Type B pancreatic cell (in vitro differentiated cells): ENCODE data around the gene MLF2. TPM values are rescaled to one million over a fixed set of nuclear protein-coding genes. Genes with fewer than 3 reads are reported as not detected.

Source experiments
- DNase-seq: peaks from one replicate; pipeline ENCODE4 v3.0.0; 2021; ENCODE audit warnings: mixed read lengths; ENCODE audit not compliant: unreplicated experiment; ENCODE audit errors: extremely low spot score
- H3K27ac Mint-ChIP-seq: 2 replicates; pipeline ENCODE4 v1.8.0; 2021; ENCODE audit warnings: mild to moderate bottlenecking, mixed read lengths
- H3K27me3 Mint-ChIP-seq: 2 replicates; pipeline ENCODE4 v1.8.0; 2021; ENCODE audit warnings: mixed read lengths
- H3K36me3 Mint-ChIP-seq: 2 replicates; pipeline ENCODE4 v1.8.0; 2021; ENCODE audit warnings: mixed read lengths
- H3K4me1 Mint-ChIP-seq: one replicate; pipeline ENCODE4 v1.8.0; 2021; ENCODE audit warnings: mixed read lengths; ENCODE audit not compliant: unreplicated experiment
- H3K4me3 Mint-ChIP-seq: 2 replicates; pipeline ENCODE4 v1.8.0; 2021; ENCODE audit warnings: mild to moderate bottlenecking, mixed read lengths
- H3K9me3 Mint-ChIP-seq: 2 replicates; pipeline ENCODE4 v1.8.0; 2021; ENCODE audit warnings: mixed read lengths
- CTCF ChIP-seq: fragments of 200-600 bp; sonication (generic); conservative IDR thresholded peaks from 2 replicates; pipeline ENCODE4 v1.5.0; 2021; ENCODE audit warnings: antibody characterized with exemption, mild to moderate bottlenecking
- total RNA-seq: library from RNA; stranded (reverse); gene quantifications from 2 replicates; pipeline ENCODE4 v1.2.1, GENCODE V29; 2021; ENCODE audit warnings: low replicate concordance

Gene MLF2
- total RNA-seq, 1 donor from 2014 or later = 187 TPM

- no peak overlapping the region for H3K4me3 Mint-ChIP-seq
- peaks cover 44% of the 10 kb centered on the region for H3K27me3 Mint-ChIP-seq
- DNase-seq = no peak
- no peaks in the 10 kb centered on the region for H3K9me3 Mint-ChIP-seq
- TF ChIP-seq CTCF = no peak
- H3K36me3 Mint-ChIP-seq = peaks cover 8% of the 10 kb centered on the region
- H3K4me1 Mint-ChIP-seq = peaks cover 17% of the 10 kb centered on the region
- no peak overlapping the region for H3K27ac Mint-ChIP-seq
These were observed 27.6 kb upstream of the MLF2 start for GRCh38 chr12:6780573-6780972.

- Mint-ChIP-seq H3K36me3 (peaks cover 10% of the 10 kb centered on the region), H3K4me3 (no peak overlapping the region), H3K27me3 (peaks cover 51% of the 10 kb centered on the region), H3K4me1 (peaks cover 17% of the 10 kb centered on the region), H3K9me3 (no peaks in the 10 kb centered on the region), H3K27ac (peak overlapping the region; percentile 42)
- no peak for TF ChIP-seq CTCF
- no peak for DNase-seq
These were observed 26.9 kb upstream of the MLF2 start for GRCh38 chr12:6779708-6780432.

GRCh38 chr12:6778574-6779550 is 25.9 kb upstream of the MLF2 start:
- DNase-seq = peak; percentile 95
- Mint-ChIP-seq H3K4me3 (peak overlapping the region; percentile 93), H3K36me3 (peaks cover 14% of the 10 kb centered on the region), H3K27ac (peak overlapping the region; percentile 90), H3K9me3 (no peaks in the 10 kb centered on the region), H3K27me3 (peaks cover 61% of the 10 kb centered on the region), H3K4me1 (peaks cover 17% of the 10 kb centered on the region)
- TF ChIP-seq CTCF = peak; percentile 98

GRCh38 chr12:6778217-6778573 is 25.3 kb upstream of the MLF2 start:
- no peak for TF ChIP-seq CTCF
- Mint-ChIP-seq H3K9me3 (no peaks in the 10 kb centered on the region), H3K27me3 (peaks cover 61% of the 10 kb centered on the region), H3K4me3 (peak overlapping the region; percentile 93), H3K36me3 (peaks cover 14% of the 10 kb centered on the region), H3K4me1 (peaks cover 20% of the 10 kb centered on the region), H3K27ac (peak overlapping the region; percentile 90)
- no peak for DNase-seq

- no peak for TF ChIP-seq CTCF
- no peak overlapping the region for H3K4me3 Mint-ChIP-seq
- H3K9me3 Mint-ChIP-seq = no peaks in the 10 kb centered on the region
- H3K27ac Mint-ChIP-seq = no peak overlapping the region
- peaks cover 14% of the 10 kb centered on the region for H3K36me3 Mint-ChIP-seq
- no peak for DNase-seq
- peaks cover 21% of the 10 kb centered on the region for H3K4me1 Mint-ChIP-seq
- H3K27me3 Mint-ChIP-seq = peaks cover 69% of the 10 kb centered on the region
These were observed 24.4 kb upstream of the MLF2 start for GRCh38 chr12:6777386-6777785.
